ENCODE results near the gene RTN4IP1. TPM values are rescaled to one million over a fixed set of nuclear protein-coding genes. Genes with fewer than 3 reads are reported as not detected.

Gene RTN4IP1
- polyA plus RNA-seq, 1 of the 3 experiments (the other 2 are of a cell fraction) = 4.3 TPM

DNA sequence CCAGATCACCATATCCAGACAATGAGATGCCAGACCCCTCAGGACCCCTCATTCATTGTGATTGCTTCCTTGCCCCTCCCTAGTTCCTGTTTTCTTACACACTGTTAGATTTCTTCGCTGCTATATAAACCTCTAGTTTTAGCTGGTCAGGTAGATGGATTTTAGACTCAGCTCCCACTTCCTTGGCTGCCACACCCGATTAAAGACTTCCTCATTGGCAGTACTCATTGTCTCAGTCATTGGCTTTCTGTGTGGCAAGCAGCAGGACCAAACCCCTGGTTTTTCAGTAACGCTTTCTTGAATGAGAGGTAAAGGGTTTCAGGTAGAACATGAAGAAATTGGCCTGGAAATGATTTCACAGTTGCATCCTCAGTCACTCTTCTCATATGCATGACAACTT, 48.0 kb upstream of the RTN4IP1 start:
- Histone ChIP-seq H3F3A (replicated peaks; ENCODE audit: insufficient read depth) (no peaks in the 10 kb centered on the region), H3K4me3 (ENCODE audit: low read depth in 2 of 2, low read length in 1 of 2) (no peak overlapping the region), H3K9me2 (no peaks in the 10 kb centered on the region), H3K36me3 (replicated peaks in 1 of 2; ENCODE audit: control insufficient read depth in 1 of 2, insufficient read depth in 2 of 2, low read length in 1 of 2) (no peaks in the 10 kb centered on the region), H3K79me2 (ENCODE audit: insufficient read depth) (no peaks in the 10 kb centered on the region), H3K4me2 (no peak overlapping the region), H4K20me1 (ENCODE audit: insufficient read depth) (no peaks in the 10 kb centered on the region), H3K9ac (no peak overlapping the region), H3K27me3 (ENCODE audit: insufficient read depth) (no peaks in the 10 kb centered on the region), H3K9me3 (no peaks in the 10 kb centered on the region), H3K4me1 (ENCODE audit: control insufficient read depth in 1 of 2, insufficient read depth in 2 of 2, low read depth in 1 of 2, low read length in 1 of 2) (no peaks in the 10 kb centered on the region), H3K27ac (ENCODE audit: low read depth in 2 of 2, low read length in 1 of 2) (no peak overlapping the region), H2AFZ (ENCODE audit: low read depth) (no peak overlapping the region)
- DNase-seq = no peak
- ChIA-PET CTCF (no interaction called here), POLR2A (no interaction called here)
- WGBS (ENCODE audit: low lambda C conversion rate) = 44% methylated on average over 3 of the region's 3 CpGs
- TF ChIP-seq, protein P1, sequence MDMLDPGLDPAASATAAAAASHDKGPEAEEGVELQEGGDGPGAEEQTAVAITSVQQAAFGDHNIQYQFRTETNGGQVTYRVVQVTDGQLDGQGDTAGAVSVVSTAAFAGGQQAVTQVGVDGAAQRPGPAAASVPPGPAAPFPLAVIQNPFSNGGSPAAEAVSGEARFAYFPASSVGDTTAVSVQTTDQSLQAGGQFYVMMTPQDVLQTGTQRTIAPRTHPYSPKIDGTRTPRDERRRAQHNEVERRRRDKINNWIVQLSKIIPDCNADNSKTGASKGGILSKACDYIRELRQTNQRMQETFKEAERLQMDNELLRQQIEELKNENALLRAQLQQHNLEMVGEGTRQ (IDR thresholded peaks at IDR 0.05; ENCODE audit: borderline replicate concordance, low read depth, low read length) = no peak
- TF ChIP-seq EP300 (IDR thresholded peaks at IDR 0.05; ENCODE audit: borderline replicate concordance in 1 of 2, low read depth in 1 of 2, low read length in 1 of 2) (no peak), FOXM1 (IDR thresholded peaks at IDR 0.05; ENCODE audit: low read depth) (no peak), NRF1 (IDR thresholded peaks at IDR 0.05; ENCODE audit: low read depth, low read length) (no peak), ZBTB33 (IDR thresholded peaks at IDR 0.05; ENCODE audit: borderline replicate concordance, low read depth) (no peak), SIN3A (IDR thresholded peaks at IDR 0.05; ENCODE audit: borderline replicate concordance, low read depth, low read length) (no peak), RXRA (IDR thresholded peaks at IDR 0.05; ENCODE audit: borderline replicate concordance, low read depth) (no peak), TEAD4 (IDR thresholded peaks at IDR 0.05; ENCODE audit: borderline replicate concordance, insufficient read depth) (no peak), TCF12 (IDR thresholded peaks at IDR 0.05) (no peak), POLR2AphosphoS5 (IDR thresholded peaks at IDR 0.05; ENCODE audit: low read depth, low read length) (no peak), FOXJ3 (CRISPR knock-in tag; IDR thresholded peaks at IDR 0.05) (no peak), MXI1 (IDR thresholded peaks at IDR 0.05; ENCODE audit: low read depth, low read length) (no peak), GABPA (IDR thresholded peaks at IDR 0.05; ENCODE audit: low read depth) (no peak)

DNA sequence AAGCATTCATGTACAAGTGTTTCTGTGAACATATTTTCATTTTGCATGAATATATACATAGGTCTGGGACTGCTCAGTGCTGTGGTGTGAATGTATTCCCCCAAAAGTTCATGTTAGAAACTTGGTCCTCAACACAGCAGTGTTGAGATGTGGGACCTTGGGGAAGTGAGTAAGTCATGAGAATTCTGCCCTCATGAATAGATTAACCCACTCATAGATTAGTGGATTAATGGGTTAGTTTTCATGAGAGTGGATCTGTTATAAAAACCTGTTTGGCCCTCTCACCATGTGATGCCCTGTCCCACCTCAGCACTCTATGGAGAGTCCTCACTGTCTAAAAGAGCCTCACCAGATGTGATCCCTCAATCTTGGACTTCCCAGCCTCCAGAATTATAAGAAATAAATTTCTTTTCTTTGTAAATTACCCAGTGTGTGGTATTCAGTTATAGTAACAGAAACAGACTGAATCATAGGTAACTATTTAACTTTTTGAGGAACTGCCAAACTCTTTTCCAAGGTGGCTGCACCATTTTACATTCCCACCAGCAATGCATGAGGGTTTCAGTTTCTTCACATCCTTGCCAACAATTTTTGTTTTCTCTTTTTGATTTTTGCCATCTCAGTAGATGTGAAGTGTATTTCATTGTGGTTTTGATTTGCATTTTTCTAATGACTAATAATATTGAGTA, 45.4 kb upstream of the RTN4IP1 start:
- ChIA-PET CTCF (no interaction called here), POLR2A (no interaction called here)
- H3K79me2 ChIP-seq (ENCODE audit: insufficient read depth) = no peaks in the 10 kb centered on the region
- H3K4me1 ChIP-seq (ENCODE audit: control insufficient read depth in 1 of 2, insufficient read depth in 2 of 2, low read depth in 1 of 2, low read length in 1 of 2) = no peaks in the 10 kb centered on the region
- H4K20me1 ChIP-seq (ENCODE audit: insufficient read depth) = no peaks in the 10 kb centered on the region
- H2AFZ ChIP-seq (ENCODE audit: low read depth) = no peak overlapping the region
- H3K9ac ChIP-seq = no peak overlapping the region
- no peaks in the 10 kb centered on the region for H3K36me3 ChIP-seq (replicated peaks in 1 of 2; ENCODE audit: control insufficient read depth in 1 of 2, insufficient read depth in 2 of 2, low read length in 1 of 2)
- H3K9me2 ChIP-seq = no peaks in the 10 kb centered on the region
- no peaks in the 10 kb centered on the region for H3F3A ChIP-seq (replicated peaks; ENCODE audit: insufficient read depth)
- no peak for TF ChIP-seq IRF3 (IDR thresholded peaks at IDR 0.05; ENCODE audit: low read depth, low read length)
- H3K27ac ChIP-seq (ENCODE audit: low read depth in 2 of 2, low read length in 1 of 2) = no peak overlapping the region
- H3K9me3 ChIP-seq = no peaks in the 10 kb centered on the region
- no peak overlapping the region for H3K4me2 ChIP-seq
- H3K27me3 ChIP-seq (ENCODE audit: insufficient read depth) = no peaks in the 10 kb centered on the region
- DNase-seq = no peak
- no peak overlapping the region for H3K4me3 ChIP-seq (ENCODE audit: low read depth in 2 of 2, low read length in 1 of 2)

Measured in SK-N-SH (cell line).